Stomach (tissue), 4 donors: ENCODE measurements around the gene VCP.

Experiments used
- POLR2A ChIP-seq, 4 donors: fragments of 450-650 bp; IDR thresholded peaks; one replicate each; pipeline ENCODE4 v1.6.1; 2016; ENCODE audit warnings: antibody characterized with exemption in 4 of 4, control low read depth in 2 of 4, mild to moderate bottlenecking in 1 of 4, moderate library complexity in 1 of 4
- TF ChIP-seq, protein P1 (sequence below), 7 experiments: fragments of 450-650 bp in 4 of 7; fragments of 200-600 bp in 3 of 7; sonication (generic) in 3 of 7; IDR thresholded peaks; one replicate each; pipeline ENCODE4 v1.5.1; 2016 to 2019; ENCODE audit warnings: antibody characterized with exemption in 7 of 7, control low read depth in 2 of 7, mild to moderate bottlenecking in 1 of 7

DNA sequence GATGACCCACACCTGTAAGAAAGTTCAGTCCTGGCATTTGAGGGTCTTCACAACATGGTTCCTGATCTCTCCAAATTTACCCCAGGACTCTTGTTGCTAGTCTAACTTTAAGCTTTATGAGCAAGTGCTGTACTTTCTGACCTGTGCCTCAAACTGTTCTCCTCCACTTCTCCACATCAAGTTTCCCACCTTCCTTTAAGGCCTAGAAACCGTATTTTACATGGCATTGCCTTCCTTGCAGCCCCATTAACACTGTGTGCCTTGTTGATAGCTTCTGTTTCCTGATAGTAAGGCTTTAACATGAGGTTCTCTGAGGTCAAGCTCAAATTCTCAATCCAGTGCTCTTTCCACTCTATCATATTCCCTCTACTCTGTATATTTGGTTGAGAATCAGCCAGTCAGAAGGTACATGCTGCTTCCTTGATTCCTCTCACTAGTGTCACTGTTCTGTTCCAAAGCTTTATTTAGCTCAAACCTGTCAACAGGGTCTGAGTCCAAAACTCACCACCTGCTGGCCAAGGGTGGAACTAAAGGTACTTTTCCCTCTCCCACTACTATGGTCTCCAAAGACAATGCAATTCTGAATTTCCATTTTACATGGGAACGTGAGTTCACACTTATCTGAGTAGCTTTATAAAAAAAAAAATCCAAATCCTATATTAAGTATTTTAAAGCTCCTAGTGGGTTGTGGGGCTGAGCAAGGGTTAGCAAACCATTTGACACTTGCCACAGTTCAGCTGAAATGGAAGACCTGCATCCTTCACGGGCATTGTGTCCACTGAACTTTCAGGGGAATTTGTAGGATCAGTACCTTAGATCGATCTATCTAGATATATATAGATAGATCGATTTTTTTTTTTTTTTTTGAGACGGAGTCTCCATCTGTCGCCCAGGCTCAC, 21.1 kb downstream of the VCP start:
- no peak for TF ChIP-seq POLR2A (IDR thresholded peaks at IDR 0.05)
- TF ChIP-seq, protein P1, sequence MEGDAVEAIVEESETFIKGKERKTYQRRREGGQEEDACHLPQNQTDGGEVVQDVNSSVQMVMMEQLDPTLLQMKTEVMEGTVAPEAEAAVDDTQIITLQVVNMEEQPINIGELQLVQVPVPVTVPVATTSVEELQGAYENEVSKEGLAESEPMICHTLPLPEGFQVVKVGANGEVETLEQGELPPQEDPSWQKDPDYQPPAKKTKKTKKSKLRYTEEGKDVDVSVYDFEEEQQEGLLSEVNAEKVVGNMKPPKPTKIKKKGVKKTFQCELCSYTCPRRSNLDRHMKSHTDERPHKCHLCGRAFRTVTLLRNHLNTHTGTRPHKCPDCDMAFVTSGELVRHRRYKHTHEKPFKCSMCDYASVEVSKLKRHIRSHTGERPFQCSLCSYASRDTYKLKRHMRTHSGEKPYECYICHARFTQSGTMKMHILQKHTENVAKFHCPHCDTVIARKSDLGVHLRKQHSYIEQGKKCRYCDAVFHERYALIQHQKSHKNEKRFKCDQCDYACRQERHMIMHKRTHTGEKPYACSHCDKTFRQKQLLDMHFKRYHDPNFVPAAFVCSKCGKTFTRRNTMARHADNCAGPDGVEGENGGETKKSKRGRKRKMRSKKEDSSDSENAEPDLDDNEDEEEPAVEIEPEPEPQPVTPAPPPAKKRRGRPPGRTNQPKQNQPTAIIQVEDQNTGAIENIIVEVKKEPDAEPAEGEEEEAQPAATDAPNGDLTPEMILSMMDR (IDR thresholded peaks at IDR 0.05) = peak in 5 of 7 experiments; percentile 39 to 67 (median 50)
